Activated B cell treated with CpG ODN at 0.5 μM for 24 hours (primary cell): ENCODE measurements around the gene FERMT1. TPM values are rescaled to one million over a fixed set of nuclear protein-coding genes. Genes with fewer than 3 reads are reported as not detected.

ENCODE experiments used
- ATAC-seq: fragments of 200-7000 bp; cut with Tn5 transposase; one replicate; pipeline ENCODE4 v1.10.0; 2021; ENCODE audit warnings: low read depth, mild to moderate bottlenecking, moderate library complexity
- CTCF ChIA-PET: fragments of 350-600 bp; sonication (Branson Sonifier 250); formaldehyde crosslinking; loops from one replicate; lab custom pipeline; 2021; ENCODE audit warnings: antibody characterized with exemption; lab: Charles Lee
- POLR2A ChIA-PET: fragments of 350-600 bp; sonication (Branson Sonifier 250); formaldehyde crosslinking; loops from one replicate; lab custom pipeline; 2021; ENCODE audit warnings: antibody characterized with exemption; lab: Charles Lee
- DNase-seq: peaks from one replicate; pipeline ENCODE4 v3.0.0; 2022
- H3K27ac Mint-ChIP-seq: one replicate; pipeline ENCODE4 v1.8.0; 2020; ENCODE audit warnings: mixed read lengths
- H3K27me3 Mint-ChIP-seq: one replicate; pipeline ENCODE4 v1.8.0; 2021; ENCODE audit warnings: mixed read lengths
- H3K36me3 Mint-ChIP-seq: one replicate; pipeline ENCODE4 v1.8.0; 2021; ENCODE audit warnings: low read depth, mixed read lengths
- H3K4me1 Mint-ChIP-seq: one replicate; pipeline ENCODE4 v1.8.0; 2021; ENCODE audit warnings: mixed read lengths
- H3K4me3 Mint-ChIP-seq: one replicate; pipeline ENCODE4 v1.8.0; 2020; ENCODE audit warnings: mild to moderate bottlenecking, mixed read lengths
- H3K9me3 Mint-ChIP-seq: one replicate; pipeline ENCODE4 v1.8.0; 2020; ENCODE audit warnings: mixed read lengths
- CTCF ChIP-seq: fragments of 200-600 bp; IDR thresholded peaks from one replicate; pipeline ENCODE4 v1.8.0; 2022; ENCODE audit warnings: antibody characterized with exemption, mild to moderate bottlenecking
- intact Hi-C: fragments of 100-400 bp; cut with micrococcal nuclease; formaldehyde crosslinking; loops from one replicate; pipeline ENCODE4 v1.15.1; 2024
- total RNA-seq: library from RNA; stranded (reverse); gene quantifications from 2 replicates; pipeline ENCODE4 v1.2.3, GENCODE V29; 2022

FERMT1 gene
- total RNA-seq, 1 donor from 2014 or later: not detected

- H3K36me3 Mint-ChIP-seq: no peaks in the 10 kb centered on the region
- intact Hi-C loops: no loop called here
- ATAC-seq: no peak
- no peak overlapping the region for H3K4me3 Mint-ChIP-seq
- POLR2A ChIA-PET: no interaction called here
- no peaks in the 10 kb centered on the region for H3K4me1 Mint-ChIP-seq
- H3K9me3 Mint-ChIP-seq: peaks cover 15% of the 10 kb centered on the region
- no peak overlapping the region for H3K27ac Mint-ChIP-seq
- DNase-seq: no peak
- CTCF ChIA-PET: no interaction called here
- TF ChIP-seq CTCF: no peak
- H3K27me3 Mint-ChIP-seq: peaks cover 21% of the 10 kb centered on the region
Observed at GRCh38 chr20:6160736-6161135, 37.9 kb upstream of the FERMT1 start.

- DNase-seq (no peak), ATAC-seq (no peak)
- H3K36me3 Mint-ChIP-seq: no peaks in the 10 kb centered on the region
- ChIA-PET CTCF (no interaction called here), POLR2A (no interaction called here)
- intact Hi-C loops: no loop called here
- H3K4me1 Mint-ChIP-seq: no peaks in the 10 kb centered on the region
- H3K27ac Mint-ChIP-seq: no peak overlapping the region
- H3K27me3 Mint-ChIP-seq: peaks cover 13% of the 10 kb centered on the region
- no peak overlapping the region for H3K4me3 Mint-ChIP-seq
- peaks cover 15% of the 10 kb centered on the region for H3K9me3 Mint-ChIP-seq
- TF ChIP-seq CTCF: no peak
Observed at GRCh38 chr20:6157345-6157744, 34.5 kb upstream of the FERMT1 start.

DNA sequence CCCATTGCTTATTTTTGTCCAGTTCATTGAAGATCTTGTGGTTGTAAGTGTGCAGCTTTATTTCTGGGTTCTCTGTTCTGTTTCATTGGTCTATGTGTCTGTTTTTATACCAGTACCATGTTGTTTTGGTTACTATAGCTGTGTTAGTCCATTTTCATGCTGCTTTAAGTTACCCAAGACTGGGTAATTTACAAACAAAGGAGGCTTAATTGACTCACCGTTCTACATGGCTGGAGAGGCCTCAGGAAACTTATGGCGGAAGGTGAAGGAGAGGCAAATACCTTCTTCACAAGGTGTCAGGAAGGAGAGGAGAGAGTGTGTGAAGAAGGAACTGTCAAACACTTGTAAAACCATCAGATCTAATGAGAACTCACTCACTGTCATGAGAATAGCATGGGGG is 29.9 kb upstream of the FERMT1 start:
- H3K36me3 Mint-ChIP-seq: no peaks in the 10 kb centered on the region
- POLR2A ChIA-PET: no interaction called here
- no peak for TF ChIP-seq CTCF
- H3K9me3 Mint-ChIP-seq: peaks cover 15% of the 10 kb centered on the region
- DNase-seq (no peak), ATAC-seq (no peak)
- CTCF ChIA-PET: no interaction called here
- no peaks in the 10 kb centered on the region for H3K4me1 Mint-ChIP-seq
- intact Hi-C loops: no loop called here
- no peak overlapping the region for H3K27ac Mint-ChIP-seq
- H3K4me3 Mint-ChIP-seq: no peak overlapping the region
- peaks cover 5% of the 10 kb centered on the region for H3K27me3 Mint-ChIP-seq

- intact Hi-C loops: no loop called here
- CTCF ChIA-PET: no interaction called here
- Mint-ChIP-seq H3K4me1 (no peaks in the 10 kb centered on the region), H3K9me3 (peaks cover 2% of the 10 kb centered on the region), H3K27ac (no peak overlapping the region), H3K36me3 (no peaks in the 10 kb centered on the region), H3K4me3 (no peak overlapping the region), H3K27me3 (peaks cover 7% of the 10 kb centered on the region)
- no peak for DNase-seq
- POLR2A ChIA-PET: no interaction called here
- no peak for ATAC-seq
- no peak for TF ChIP-seq CTCF
Observed at GRCh38 chr20:6148073-6148472, 25.2 kb upstream of the FERMT1 start.

- intact Hi-C loops: loop anchor here (5.0 kb wide), 2 partner anchors 1145 to 1235 kb away; no protein-coding TSS in a partner anchor
- Mint-ChIP-seq H3K27ac (no peak overlapping the region), H3K4me3 (no peak overlapping the region), H3K4me1 (no peaks in the 10 kb centered on the region), H3K36me3 (no peaks in the 10 kb centered on the region), H3K9me3 (peaks cover 2% of the 10 kb centered on the region), H3K27me3 (peaks cover under 1% of the 10 kb centered on the region)
- DNase-seq (no peak), ATAC-seq (no peak)
- peak; percentile 41 for TF ChIP-seq CTCF
- POLR2A ChIA-PET: no interaction called here
- CTCF ChIA-PET: no interaction called here
Observed at GRCh38 chr20:6142348-6142993, 19.6 kb upstream of the FERMT1 start.
